Trophoblast cell (in vitro differentiated cells and primary cell): ENCODE results near the gene MRPL23.

Experiments used
- DNase-seq, 2 donors: peaks; one replicate each; pipeline ENCODE4 v3.0.0-alpha.2; 2016
- H2AFZ ChIP-seq: 2 replicates; pipeline ENCODE4 v1.6.1; 2013; ENCODE audit warnings: low read length, moderate library complexity, mild to moderate bottlenecking; ENCODE audit not compliant: insufficient read depth, poor library complexity
- H2AK5ac ChIP-seq: 2 replicates; pipeline ENCODE4 v1.6.1; 2013; ENCODE audit warnings: mild to moderate bottlenecking, low read length
- H2BK120ac ChIP-seq: 2 replicates; pipeline ENCODE4 v1.6.1; 2013; ENCODE audit warnings: low read length, mild to moderate bottlenecking, moderate library complexity; ENCODE audit not compliant: insufficient read depth, poor library complexity
- H2BK12ac ChIP-seq: 2 replicates; pipeline ENCODE4 v1.6.1; 2013; ENCODE audit warnings: mild to moderate bottlenecking, low read length, moderate library complexity
- H2BK5ac ChIP-seq: 2 replicates; pipeline ENCODE4 v1.6.1; 2013; ENCODE audit warnings: low read length, low read depth, moderate library complexity, mild to moderate bottlenecking; ENCODE audit not compliant: poor library complexity
- H3K14ac ChIP-seq: 2 replicates; pipeline ENCODE4 v1.6.1; 2013; ENCODE audit warnings: mild to moderate bottlenecking, low read length
- H3K18ac ChIP-seq: 2 replicates; pipeline ENCODE4 v1.6.1; 2013; ENCODE audit warnings: mild to moderate bottlenecking, low read length
- H3K23ac ChIP-seq: 2 replicates; pipeline ENCODE4 v1.6.1; 2013; ENCODE audit warnings: low read length
- H3K27ac ChIP-seq: 2 replicates; pipeline ENCODE4 v1.5.1; 2013; ENCODE audit warnings: low read depth, mild to moderate bottlenecking, inconsistent platforms, low read length, moderate library complexity
- H3K27me3 ChIP-seq: 2 replicates; pipeline ENCODE4 v1.6.1; 2013; ENCODE audit warnings: inconsistent platforms, mild to moderate bottlenecking, low read length, moderate library complexity; ENCODE audit not compliant: insufficient read depth
- H3K36me3 ChIP-seq, 2 experiments: 1 replicate in 1 of 2; 2 replicates in 1 of 2; pipeline ENCODE4 v1.6.1; 2013; ENCODE audit warnings: low read length in 2 of 2, mild to moderate bottlenecking in 2 of 2, moderate library complexity in 1 of 2; ENCODE audit not compliant: insufficient read depth in 2 of 2, control insufficient read depth in 1 of 2
- H3K4ac ChIP-seq: 2 replicates; pipeline ENCODE4 v1.6.1; 2013; ENCODE audit warnings: low read depth, mild to moderate bottlenecking, low read length, moderate library complexity
- H3K4me1 ChIP-seq, 2 experiments: 1 replicate in 1 of 2; 2 replicates in 1 of 2; pipeline ENCODE4 v1.6.1; 2013; ENCODE audit warnings: low read length in 2 of 2, mild to moderate bottlenecking in 2 of 2, moderate library complexity in 1 of 2; ENCODE audit not compliant: insufficient read depth in 2 of 2, control insufficient read depth in 1 of 2
- H3K4me2 ChIP-seq: 2 replicates; pipeline ENCODE4 v1.6.1; 2013; ENCODE audit warnings: inconsistent platforms, mild to moderate bottlenecking, low read length, moderate library complexity
- H3K4me3 ChIP-seq: 2 replicates; pipeline ENCODE4 v1.5.1; 2013; ENCODE audit warnings: mild to moderate bottlenecking, low read depth, low read length, inconsistent platforms
- H3K79me1 ChIP-seq: one replicate; pipeline ENCODE4 v1.6.1; 2013; ENCODE audit warnings: low read length
- H3K79me2 ChIP-seq: 2 replicates; pipeline ENCODE4 v1.6.1; 2013; ENCODE audit warnings: low read length, mild to moderate bottlenecking; ENCODE audit not compliant: control insufficient read depth, insufficient read depth, poor library complexity
- H3K9ac ChIP-seq: 2 replicates; pipeline ENCODE4 v1.6.1; 2013; ENCODE audit warnings: mild to moderate bottlenecking, low read length
- H3K9me3 ChIP-seq: 2 replicates; pipeline ENCODE4 v1.6.1; 2013; ENCODE audit warnings: low read depth, mild to moderate bottlenecking, control low read depth, inconsistent platforms, low read length; ENCODE audit not compliant: insufficient read depth
- H4K12ac ChIP-seq: 2 replicates; pipeline ENCODE4 v1.6.1; 2013; ENCODE audit warnings: low read depth, mild to moderate bottlenecking, low read length, moderate library complexity
- H4K8ac ChIP-seq: 2 replicates; pipeline ENCODE4 v1.6.1; 2013; ENCODE audit warnings: low read depth, mild to moderate bottlenecking, low read length, moderate library complexity
- H4K91ac ChIP-seq: one replicate; pipeline ENCODE4 v1.6.1; 2013; ENCODE audit warnings: low read depth, mild to moderate bottlenecking, low read length, moderate library complexity
- WGBS: extraction: QIAGEN DNeasy Blood & Tissue Kit; methylation state at CpG from one replicate; pipeline ENCODE4 v1.1.7; 2013; ENCODE audit warnings: missing lambda C conversion rate; ENCODE audit not compliant: insufficient read length, insufficient coverage; ENCODE audit errors: extremely low coverage; 5-methylcytosine and 5-hydroxymethylcytosine counted together

Gene MRPL23

GRCh38 chr11:1958367-1958766 lies 11.2 kb downstream of the MRPL23 start:
- no peak overlapping the region for H2AFZ ChIP-seq
- H4K12ac ChIP-seq = no peak overlapping the region
- H2BK5ac ChIP-seq = no peak overlapping the region
- H4K91ac ChIP-seq = no peak overlapping the region
- H3K4me3 ChIP-seq = no peak overlapping the region
- H3K9ac ChIP-seq = no peak overlapping the region
- H3K14ac ChIP-seq = no peak overlapping the region
- H3K79me2 ChIP-seq = no peaks in the 10 kb centered on the region
- no CpG with 5 or more reads among the region's 18 CpGs for WGBS
- no peak overlapping the region for H3K4me2 ChIP-seq
- H2BK120ac ChIP-seq = no peak overlapping the region
- no peak overlapping the region for H4K8ac ChIP-seq
- no peaks in the 10 kb centered on the region for H3K4me1 ChIP-seq
- H3K9me3 ChIP-seq = no peaks in the 10 kb centered on the region
- no peak overlapping the region for H3K27ac ChIP-seq
- H3K36me3 ChIP-seq = no peaks in the 10 kb centered on the region
- H3K79me1 ChIP-seq = no peaks in the 10 kb centered on the region
- no peak for DNase-seq
- no peak overlapping the region for H2AK5ac ChIP-seq
- no peak overlapping the region for H3K18ac ChIP-seq
- H3K23ac ChIP-seq = no peak overlapping the region
- H2BK12ac ChIP-seq = no peak overlapping the region
- H3K4ac ChIP-seq = no peak overlapping the region
- no peaks in the 10 kb centered on the region for H3K27me3 ChIP-seq

DNA sequence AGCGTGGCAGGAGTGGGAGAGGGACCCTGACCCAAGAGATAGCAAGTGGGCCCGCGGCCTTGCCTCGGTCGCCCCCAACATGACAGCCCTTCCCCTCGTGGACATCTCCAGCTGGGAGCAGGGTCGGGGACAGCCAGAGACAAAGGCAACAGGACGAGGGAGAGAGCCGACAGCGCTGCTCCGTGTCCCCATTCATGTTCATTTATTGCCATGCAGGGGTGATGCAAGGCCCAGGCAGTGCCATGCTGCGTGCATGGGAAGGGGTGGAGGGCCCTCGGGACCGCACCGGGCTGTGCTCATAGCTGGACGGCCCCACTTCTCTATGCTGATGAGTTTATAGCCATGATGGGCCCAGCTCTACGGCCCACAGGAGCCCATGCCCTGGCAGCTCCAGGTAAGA lies 12.7 kb downstream of the MRPL23 start:
- H3K4me2 ChIP-seq = no peak overlapping the region
- H2AFZ ChIP-seq = no peak overlapping the region
- DNase-seq = no peak
- no peak overlapping the region for H2AK5ac ChIP-seq
- H3K79me2 ChIP-seq = no peaks in the 10 kb centered on the region
- no peaks in the 10 kb centered on the region for H3K4me1 ChIP-seq
- no CpG with 5 or more reads among the region's 17 CpGs for WGBS
- no peaks in the 10 kb centered on the region for H3K36me3 ChIP-seq
- no peak overlapping the region for H4K8ac ChIP-seq
- H3K9ac ChIP-seq = no peak overlapping the region
- H4K91ac ChIP-seq = peak overlapping the region; percentile 37
- H3K18ac ChIP-seq = no peak overlapping the region
- H2BK120ac ChIP-seq = no peak overlapping the region
- H3K27me3 ChIP-seq = no peaks in the 10 kb centered on the region
- no peaks in the 10 kb centered on the region for H3K79me1 ChIP-seq
- no peak overlapping the region for H3K27ac ChIP-seq
- H3K14ac ChIP-seq = no peak overlapping the region
- H2BK5ac ChIP-seq = no peak overlapping the region
- no peak overlapping the region for H2BK12ac ChIP-seq
- H4K12ac ChIP-seq = no peak overlapping the region
- no peak overlapping the region for H3K4me3 ChIP-seq
- no peak overlapping the region for H3K23ac ChIP-seq
- H3K4ac ChIP-seq = no peak overlapping the region
- H3K9me3 ChIP-seq = no peaks in the 10 kb centered on the region

- H4K12ac ChIP-seq = no peak overlapping the region
Measured at GRCh38 chr11:1963864-1964263, 16.7 kb downstream of the MRPL23 start.

DNA sequence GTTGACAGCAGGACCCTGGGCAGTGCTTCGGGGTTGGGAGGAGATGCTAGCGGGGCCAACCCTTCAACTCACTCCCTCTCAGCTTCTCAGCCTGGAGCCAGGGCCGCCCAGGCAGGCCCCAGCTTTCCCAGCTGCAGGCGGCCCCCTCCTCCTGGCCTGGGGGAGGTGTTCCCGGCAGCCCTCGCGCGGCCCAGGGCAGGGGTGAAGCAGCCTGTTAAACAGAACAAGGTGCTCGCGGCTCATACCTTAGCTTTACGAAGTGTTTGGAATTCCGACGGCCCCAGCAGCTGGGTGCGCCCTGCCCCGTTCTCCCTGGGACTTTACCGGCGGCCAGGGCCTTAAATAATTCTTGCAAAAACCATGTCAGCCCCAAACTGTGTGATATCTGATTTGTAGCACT lies 17.2 kb downstream of the MRPL23 start:
- no peak overlapping the region for H3K4ac ChIP-seq

More at GRCh38 chr11:1963864-1964263, 16.7 kb downstream of the MRPL23 start:
- Histone ChIP-seq H3K9me3 (no peaks in the 10 kb centered on the region), H3K4me1 (no peaks in the 10 kb centered on the region), H2BK5ac (no peak overlapping the region), H3K79me2 (no peaks in the 10 kb centered on the region), H3K18ac (no peak overlapping the region), H2AK5ac (no peak overlapping the region), H2AFZ (no peak overlapping the region), H3K4ac (no peak overlapping the region), H4K91ac (peak overlapping the region; percentile 39), H3K4me3 (no peak overlapping the region), H2BK120ac (no peak overlapping the region), H3K9ac (no peak overlapping the region), H3K4me2 (no peak overlapping the region), H3K79me1 (no peaks in the 10 kb centered on the region), H3K27me3 (no peaks in the 10 kb centered on the region), H3K23ac (no peak overlapping the region), H3K14ac (no peak overlapping the region), H3K27ac (no peak overlapping the region), H4K8ac (no peak overlapping the region), H2BK12ac (no peak overlapping the region), H3K36me3 (no peaks in the 10 kb centered on the region)
- no CpG with 5 or more reads among the region's 20 CpGs for WGBS
- no peak for DNase-seq

More for the DNA sequence above, 17.2 kb downstream of the MRPL23 start:
- Histone ChIP-seq H4K91ac (no peak overlapping the region), H3K4me2 (no peak overlapping the region), H2AK5ac (no peak overlapping the region), H3K79me1 (no peaks in the 10 kb centered on the region), H3K27ac (no peak overlapping the region), H3K4me1 (no peaks in the 10 kb centered on the region), H4K12ac (no peak overlapping the region), H3K14ac (no peak overlapping the region), H3K27me3 (no peaks in the 10 kb centered on the region), H3K36me3 (no peaks in the 10 kb centered on the region), H4K8ac (no peak overlapping the region), H2AFZ (no peak overlapping the region), H3K23ac (no peak overlapping the region), H3K4me3 (no peak overlapping the region), H3K79me2 (no peaks in the 10 kb centered on the region), H3K18ac (no peak overlapping the region), H3K9ac (no peak overlapping the region), H2BK12ac (no peak overlapping the region), H2BK5ac (no peak overlapping the region), H2BK120ac (no peak overlapping the region), H3K9me3 (no peaks in the 10 kb centered on the region)
- no CpG with 5 or more reads among the region's 17 CpGs for WGBS
- DNase-seq = no peak
